ENCODE results near the gene TEDC2. TPM values are rescaled to one million over a fixed set of nuclear protein-coding genes. Genes with fewer than 3 reads are reported as not detected.

TEDC2 gene
- total RNA-seq, 1 experiment from 2014 or later: 45.4 TPM

- Histone ChIP-seq H2BK120ac (ENCODE audit: low read depth, low read length, poor library complexity, severe bottlenecking) (no peak overlapping the region), H3K79me1 (ENCODE audit: insufficient read depth, low read depth, low read length, poor library complexity, severe bottlenecking) (peaks cover 7% of the 10 kb centered on the region), H2AK5ac (ENCODE audit: insufficient read length, low read length) (no peak overlapping the region), H3K4me1 (ENCODE audit: insufficient read depth, low read length) (peaks cover 2% of the 10 kb centered on the region; the same call in 1 of the 2 replicates), H4K8ac (replicated peaks; ENCODE audit: insufficient read length, low read depth, low read length) (no peak overlapping the region), H3K14ac (ENCODE audit: insufficient read depth, low read length) (no peak overlapping the region), H3K9ac (ENCODE audit: extremely low read depth, insufficient read length, low read length) (no peak overlapping the region), H3T11ph (ENCODE audit: low read length) (no peak overlapping the region), H3K9me3 (ENCODE audit: control insufficient read depth, low read depth, low read length) (no peaks in the 10 kb centered on the region), H3K27me3 (ENCODE audit: insufficient read depth, low read length) (no peaks in the 10 kb centered on the region), H2BK5ac (ENCODE audit: insufficient read length, low read length) (no peak overlapping the region), H3K18ac (ENCODE audit: insufficient read length, low read depth, low read length) (no peak overlapping the region), H2AFZ (ENCODE audit: low read length) (no peak overlapping the region), H3K4me2 (ENCODE audit: insufficient read depth, insufficient read length, low read length) (no peak overlapping the region), H2BK20ac (ENCODE audit: low read depth, low read length, poor library complexity, severe bottlenecking) (no peak overlapping the region), H2BK12ac (ENCODE audit: insufficient read length, low read depth, low read length) (no peak overlapping the region), H3K4ac (ENCODE audit: low read depth, low read length) (no peak overlapping the region), H2BK15ac (ENCODE audit: low read depth, low read length) (no peak overlapping the region), H4K5ac (ENCODE audit: insufficient read length, low read depth, low read length) (no peak overlapping the region), H4K20me1 (ENCODE audit: control insufficient read depth, insufficient read depth, insufficient read length) (no peaks in the 10 kb centered on the region), H4K91ac (ENCODE audit: insufficient read length, low read depth, low read length) (no peak overlapping the region), H3K23ac (ENCODE audit: insufficient read length, low read depth, low read length) (no peak overlapping the region), H3K23me2 (ENCODE audit: insufficient read length, low read depth, low read length, poor library complexity, severe bottlenecking) (peaks cover 11% of the 10 kb centered on the region), H3K27ac (ENCODE audit: insufficient read length, low read depth, low read length) (no peak overlapping the region), H3K56ac (ENCODE audit: insufficient read length, low read depth, low read length) (no peak overlapping the region), H3K79me2 (ENCODE audit: insufficient read depth, low read length) (0 out of 2 replicates have a peak, but pooled peaks cover 2% of the 10 kb centered on the region)
- Mint-ChIP-seq H3K4me1 (peaks cover 9 to 20% of the 10 kb centered on the region in 2 experiments), H3K27ac (peak overlapping the region in 1 of 3 experiments; percentile 53; a peak in 4 of 7 replicates), H3K9me3 (no peaks in the 10 kb centered on the region), H3K4me3 (no peak overlapping the region), H3K27me3 (ENCODE audit: low read depth) (no peaks in the 10 kb centered on the region), H3K36me3 (ENCODE audit: insufficient read depth in 1 of 3, low read depth in 3 of 3) (peaks cover 31 to 66% (median 60%) of the 10 kb centered on the region in 3 experiments)
- no CpG with 5 or more reads among the region's 21 CpGs for WGBS (ENCODE audit: extremely low coverage, insufficient read length, low lambda C conversion rate)
- no peak for DNase-seq
- TF ChIP-seq, protein P1, sequence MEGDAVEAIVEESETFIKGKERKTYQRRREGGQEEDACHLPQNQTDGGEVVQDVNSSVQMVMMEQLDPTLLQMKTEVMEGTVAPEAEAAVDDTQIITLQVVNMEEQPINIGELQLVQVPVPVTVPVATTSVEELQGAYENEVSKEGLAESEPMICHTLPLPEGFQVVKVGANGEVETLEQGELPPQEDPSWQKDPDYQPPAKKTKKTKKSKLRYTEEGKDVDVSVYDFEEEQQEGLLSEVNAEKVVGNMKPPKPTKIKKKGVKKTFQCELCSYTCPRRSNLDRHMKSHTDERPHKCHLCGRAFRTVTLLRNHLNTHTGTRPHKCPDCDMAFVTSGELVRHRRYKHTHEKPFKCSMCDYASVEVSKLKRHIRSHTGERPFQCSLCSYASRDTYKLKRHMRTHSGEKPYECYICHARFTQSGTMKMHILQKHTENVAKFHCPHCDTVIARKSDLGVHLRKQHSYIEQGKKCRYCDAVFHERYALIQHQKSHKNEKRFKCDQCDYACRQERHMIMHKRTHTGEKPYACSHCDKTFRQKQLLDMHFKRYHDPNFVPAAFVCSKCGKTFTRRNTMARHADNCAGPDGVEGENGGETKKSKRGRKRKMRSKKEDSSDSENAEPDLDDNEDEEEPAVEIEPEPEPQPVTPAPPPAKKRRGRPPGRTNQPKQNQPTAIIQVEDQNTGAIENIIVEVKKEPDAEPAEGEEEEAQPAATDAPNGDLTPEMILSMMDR (conservative IDR thresholded peaks at IDR 0.05): no peak
Measured at GRCh38 chr16:2456551-2457153, 3.3 kb upstream of the TEDC2 start.

All from H9 (cell line).